ENCODE measurements around the gene MYBPC3.

Gene MYBPC3

GRCh38 chr11:47314992-47315391 is 37.5 kb downstream of the MYBPC3 start:
- no peak for DNase-seq

GRCh38 chr11:47308050-47308823 is 44.3 kb downstream of the MYBPC3 start:
- DNase-seq: no peak

GRCh38 chr11:47306484-47306844 is 46.0 kb downstream of the MYBPC3 start:
- no peak for DNase-seq

DNA sequence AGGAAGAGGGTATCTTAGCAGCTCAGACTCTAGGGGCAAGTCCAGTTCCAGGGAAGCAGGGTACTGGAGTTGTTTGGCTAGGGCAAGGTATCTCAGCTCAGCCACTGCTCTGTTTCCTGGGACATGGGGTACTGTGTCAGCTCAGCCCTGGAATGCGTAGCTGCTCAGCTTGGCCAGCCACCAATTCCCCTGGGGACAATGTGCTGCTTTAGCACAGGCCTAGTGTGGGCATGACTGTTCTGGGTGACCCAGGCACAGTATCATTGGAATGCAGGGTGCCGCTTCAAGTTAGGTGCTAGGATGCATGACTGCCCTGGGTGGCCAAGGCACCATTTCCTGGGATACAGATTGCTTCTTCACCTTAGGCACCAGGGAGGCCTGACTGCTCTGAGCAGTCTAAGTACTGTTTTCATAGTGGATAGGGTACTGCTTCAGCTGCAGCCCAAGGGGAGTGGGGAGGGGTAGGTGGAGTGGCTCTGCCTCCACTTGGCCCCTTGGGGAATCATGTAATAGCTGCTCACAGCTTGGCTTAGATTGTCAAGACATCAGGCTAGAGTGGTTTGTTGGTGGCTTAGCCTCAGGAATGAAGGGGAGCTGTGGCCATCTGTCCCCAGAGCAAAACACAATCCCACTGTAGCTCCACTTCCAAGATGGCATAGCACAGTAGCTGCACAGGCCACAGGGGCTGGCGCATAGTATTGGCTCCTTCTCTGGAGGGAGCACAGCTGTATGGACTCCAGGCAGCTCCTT is 46.6 kb downstream of the MYBPC3 start:
- no peak for DNase-seq

DNA sequence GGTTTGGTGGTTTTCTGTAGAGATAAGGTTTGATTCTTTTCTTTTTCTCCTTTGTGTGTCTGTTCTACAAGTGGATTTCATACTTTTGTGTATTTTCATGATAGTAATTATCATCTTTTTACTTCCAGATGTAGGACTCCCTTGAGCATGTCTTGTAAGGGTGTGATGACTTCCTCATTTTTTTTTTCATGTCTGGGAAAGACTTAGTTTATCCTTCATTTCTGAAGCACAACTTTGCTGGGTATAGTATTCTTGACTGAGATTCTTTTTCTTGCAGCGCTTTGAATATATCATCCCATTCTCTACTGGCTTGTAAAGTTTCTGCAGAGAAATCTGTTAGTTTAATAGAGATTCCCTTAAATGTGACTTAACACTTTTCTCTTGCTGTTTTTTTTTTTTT is 49.6 kb downstream of the MYBPC3 start:
- no peak for DNase-seq

GRCh38 chr11:47299078-47299477 is 53.4 kb downstream of the MYBPC3 start:
- no peak for DNase-seq

DNA sequence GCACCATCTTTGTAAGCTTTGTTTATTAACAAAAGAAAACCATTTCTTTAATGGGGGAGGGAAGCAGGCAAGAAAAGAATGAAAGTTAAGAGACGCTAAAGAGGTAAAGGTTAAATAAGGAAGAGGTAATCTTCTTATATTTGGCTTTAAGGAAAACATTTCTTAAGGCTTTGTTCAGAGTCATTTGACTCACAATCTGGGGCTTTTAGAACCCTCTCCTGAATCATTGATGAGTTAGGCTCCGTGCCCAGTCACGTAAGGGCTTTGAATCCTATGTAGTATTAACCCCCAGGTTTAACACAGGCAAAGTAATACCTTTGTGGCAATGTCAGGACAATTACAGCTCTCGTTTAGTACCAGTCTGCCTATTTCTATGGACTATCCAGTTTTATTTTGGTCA is 56.5 kb downstream of the MYBPC3 start:
- no peak for DNase-seq

DNA sequence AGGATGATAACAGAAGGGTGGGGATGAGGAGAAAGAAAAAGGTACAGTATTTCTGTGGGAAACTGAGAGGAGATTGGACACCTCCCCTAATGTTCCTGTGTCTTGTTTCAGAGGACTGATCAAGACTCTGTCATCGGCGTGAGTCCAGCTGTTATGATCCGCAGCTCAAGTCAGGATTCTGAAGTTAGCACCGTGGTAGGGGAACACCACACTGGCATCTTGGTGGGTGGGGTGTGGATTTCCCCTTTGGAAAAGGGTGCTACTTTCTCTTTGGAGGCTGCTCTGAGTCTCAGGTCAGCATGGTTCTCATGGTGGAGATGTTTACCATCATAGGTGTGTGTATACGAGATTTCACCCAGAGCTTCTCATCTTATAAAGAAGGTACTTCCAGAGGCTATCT is 57.1 kb downstream of the MYBPC3 start:
- no peak for DNase-seq

DNA sequence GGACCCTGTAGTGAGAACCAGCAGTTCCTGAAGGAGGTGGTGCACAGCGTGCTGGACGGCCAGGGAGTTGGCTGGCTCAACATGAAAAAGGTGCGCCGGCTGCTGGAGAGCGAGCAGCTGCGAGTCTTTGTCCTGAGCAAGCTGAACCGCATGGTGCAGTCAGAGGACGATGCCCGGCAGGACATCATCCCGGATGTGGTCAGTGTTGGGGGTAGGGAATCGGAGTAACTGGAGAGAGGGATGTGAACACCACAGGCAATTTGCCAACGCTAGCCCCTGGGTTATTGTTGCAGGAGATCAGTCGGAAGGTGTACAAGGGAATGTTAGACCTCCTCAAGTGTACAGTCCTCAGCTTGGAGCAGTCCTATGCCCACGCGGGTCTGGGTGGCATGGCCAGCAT is 62.6 kb downstream of the MYBPC3 start:
- no peak for DNase-seq

GRCh38 chr11:47288066-47288465 is 64.4 kb downstream of the MYBPC3 start:
- no peak for DNase-seq

GRCh38 chr11:47285969-47286770 is 66.3 kb downstream of the MYBPC3 start:
- no peak for DNase-seq

GRCh38 chr11:47284151-47284550 is 68.4 kb downstream of the MYBPC3 start:
- no peak for DNase-seq

GRCh38 chr11:47282462-47282861 is 70.0 kb downstream of the MYBPC3 start:
- no peak for DNase-seq
